ENCODE data around the gene LRMDA.

LRMDA gene

GRCh38 chr10:75606203-75606779 is 174.9 kb downstream of the LRMDA start:
- WGBS = 92% methylated on average over 4 of the region's 5 CpGs
- Histone ChIP-seq H3K27me3 (ENCODE audit: insufficient read depth, low read length) (peaks cover 53% of the 10 kb centered on the region), H3K9ac (ENCODE audit: low read depth, low read length) (no peak overlapping the region), H3K9me3 (ENCODE audit: insufficient read depth, low read depth, low read length) (no peaks in the 10 kb centered on the region), H3K4me3 (ENCODE audit: low read length) (no peak overlapping the region), H3K4me1 (ENCODE audit: insufficient read depth, low read length) (peaks cover 9% of the 10 kb centered on the region), H3K36me3 (ENCODE audit: insufficient read depth, low read length) (no peaks in the 10 kb centered on the region), H3K27ac (ENCODE audit: low read depth, low read length) (no peak overlapping the region)

DNA sequence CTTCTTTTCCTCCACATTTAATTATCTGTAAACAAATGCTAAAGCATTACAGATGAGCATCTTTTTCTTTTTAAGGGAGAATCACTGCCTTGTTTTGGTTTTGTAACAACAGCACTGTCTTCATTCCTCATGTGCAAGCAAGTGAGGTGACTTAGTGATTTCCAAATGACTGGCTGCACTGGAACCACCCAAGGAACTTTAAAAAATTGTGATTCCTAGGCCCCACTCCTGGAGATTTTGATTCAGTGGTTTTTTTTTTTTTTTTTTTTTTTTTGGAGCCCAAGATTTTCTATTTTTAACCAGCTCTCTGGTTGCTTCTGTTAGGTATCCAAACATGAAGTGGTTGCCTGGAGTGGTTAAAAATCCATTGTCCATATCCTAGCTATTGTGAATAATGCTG is 176.2 kb downstream of the LRMDA start:
- Histone ChIP-seq H3K27me3 (ENCODE audit: insufficient read depth, low read length) (peaks cover 40% of the 10 kb centered on the region), H3K9ac (ENCODE audit: low read depth, low read length) (no peak overlapping the region), H3K4me1 (ENCODE audit: insufficient read depth, low read length) (peaks cover 14% of the 10 kb centered on the region), H3K4me3 (ENCODE audit: low read length) (no peak overlapping the region), H3K9me3 (ENCODE audit: insufficient read depth, low read depth, low read length) (no peaks in the 10 kb centered on the region), H3K36me3 (ENCODE audit: insufficient read depth, low read length) (no peaks in the 10 kb centered on the region), H3K27ac (ENCODE audit: low read depth, low read length) (no peak overlapping the region)

GRCh38 chr10:75610183-75610582 is 178.8 kb downstream of the LRMDA start:
- WGBS = 0% methylated on average over 1 of the region's 1 CpG
- Histone ChIP-seq H3K27ac (ENCODE audit: low read depth, low read length) (no peak overlapping the region), H3K4me1 (ENCODE audit: insufficient read depth, low read length) (peaks cover 14% of the 10 kb centered on the region)

DNA sequence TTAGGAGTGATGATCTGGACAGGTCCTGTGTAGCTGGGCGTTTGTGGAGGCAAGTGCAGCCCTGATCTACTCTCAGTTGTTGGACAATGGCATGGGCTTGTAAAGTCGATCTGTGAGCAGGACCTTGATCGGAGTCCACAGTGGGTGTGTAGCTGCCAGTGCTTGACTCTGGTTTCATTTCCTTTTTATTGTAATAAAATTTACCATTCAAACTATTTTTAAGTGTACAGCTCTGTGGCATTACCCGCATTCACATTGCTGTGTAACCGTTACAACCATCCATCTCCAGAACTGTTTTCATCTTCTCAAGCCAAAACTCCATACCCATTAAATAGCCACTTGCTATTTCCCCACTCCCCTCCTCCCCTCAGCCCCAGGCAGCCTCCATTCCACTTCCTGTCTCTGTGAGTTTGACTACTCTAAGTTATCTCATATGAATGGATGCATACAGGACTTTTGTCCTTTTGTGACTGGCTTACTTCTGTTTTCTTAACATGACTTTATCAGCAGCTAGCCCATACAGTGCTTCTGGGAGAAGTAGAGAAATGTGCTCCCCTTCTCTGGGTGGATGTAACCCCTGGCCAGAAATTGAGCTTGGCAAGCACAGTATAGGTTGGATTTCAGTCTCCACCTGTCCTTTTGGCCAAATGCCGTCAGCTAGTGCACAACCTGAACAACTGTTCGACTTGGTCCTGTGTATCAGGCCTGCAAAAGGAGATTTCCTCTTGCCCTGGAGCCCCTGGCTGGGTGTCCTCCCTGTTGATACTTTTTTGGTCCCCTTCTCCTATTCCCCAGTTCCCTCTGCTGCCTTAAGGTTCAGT is 180.0 kb downstream of the LRMDA start:
- no peak overlapping the region for H3K4me3 ChIP-seq (ENCODE audit: low read length)
- H3K9ac ChIP-seq (ENCODE audit: low read depth, low read length) = no peak overlapping the region
- peaks cover 12% of the 10 kb centered on the region for H3K4me1 ChIP-seq (ENCODE audit: insufficient read depth, low read length)
- H3K27ac ChIP-seq (ENCODE audit: low read depth, low read length) = no peak overlapping the region
- no peaks in the 10 kb centered on the region for H3K9me3 ChIP-seq (ENCODE audit: insufficient read depth, low read depth, low read length)
- 89% methylated on average over 7 of the region's 7 CpGs for WGBS
- peaks cover 4% of the 10 kb centered on the region; the same call in 1 of the 2 replicates for H3K27me3 ChIP-seq (ENCODE audit: insufficient read depth, low read length)
- H3K36me3 ChIP-seq (ENCODE audit: insufficient read depth, low read length) = no peaks in the 10 kb centered on the region

More at GRCh38 chr10:75610183-75610582, 178.8 kb downstream of the LRMDA start:
- Histone ChIP-seq H3K9me3 (ENCODE audit: insufficient read depth, low read depth, low read length) (no peaks in the 10 kb centered on the region), H3K4me3 (ENCODE audit: low read length) (no peak overlapping the region), H3K36me3 (ENCODE audit: insufficient read depth, low read length) (no peaks in the 10 kb centered on the region), H3K27me3 (ENCODE audit: insufficient read depth, low read length) (peaks cover 14% of the 10 kb centered on the region), H3K9ac (ENCODE audit: low read depth, low read length) (no peak overlapping the region)

DNA sequence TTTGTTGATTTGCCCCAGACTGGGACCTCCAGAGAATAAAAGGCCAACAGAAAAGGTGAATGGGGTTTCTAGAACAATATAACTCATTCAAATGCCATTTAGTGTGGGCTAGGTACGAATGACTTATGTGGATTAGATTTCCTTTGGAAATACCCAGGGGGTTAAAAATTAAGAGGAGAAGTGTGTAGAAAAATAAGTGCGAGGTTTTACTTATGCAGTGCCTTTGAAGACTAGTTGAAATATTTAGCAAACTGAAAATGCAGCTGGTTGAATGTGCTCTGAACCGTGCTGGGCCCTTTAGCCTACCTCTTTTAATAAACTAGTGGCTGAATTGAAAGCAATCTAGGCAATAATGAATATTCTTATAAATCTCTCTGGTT is 180.6 kb downstream of the LRMDA start:
- H3K36me3 ChIP-seq (ENCODE audit: insufficient read depth, low read length) = no peaks in the 10 kb centered on the region
- no peak overlapping the region for H3K9ac ChIP-seq (ENCODE audit: low read depth, low read length)
- WGBS = 51% methylated on average over 3 of the region's 3 CpGs
- no peak overlapping the region for H3K27ac ChIP-seq (ENCODE audit: low read depth, low read length)
- no peaks in the 10 kb centered on the region for H3K9me3 ChIP-seq (ENCODE audit: insufficient read depth, low read depth, low read length)
- no peaks in the 10 kb centered on the region for H3K27me3 ChIP-seq (ENCODE audit: insufficient read depth, low read length)
- H3K4me1 ChIP-seq (ENCODE audit: insufficient read depth, low read length) = peaks cover 10% of the 10 kb centered on the region
- no peak overlapping the region for H3K4me3 ChIP-seq (ENCODE audit: low read length)

GRCh38 chr10:75612904-75613684 is 181.7 kb downstream of the LRMDA start:
- no peak overlapping the region for H3K9ac ChIP-seq (ENCODE audit: low read depth, low read length)
- no peaks in the 10 kb centered on the region for H3K36me3 ChIP-seq (ENCODE audit: insufficient read depth, low read length)
- peaks cover 10% of the 10 kb centered on the region for H3K4me1 ChIP-seq (ENCODE audit: insufficient read depth, low read length)
- H3K27me3 ChIP-seq (ENCODE audit: insufficient read depth, low read length) = no peaks in the 10 kb centered on the region
- no peaks in the 10 kb centered on the region for H3K9me3 ChIP-seq (ENCODE audit: insufficient read depth, low read depth, low read length)
- H3K27ac ChIP-seq (ENCODE audit: low read depth, low read length) = no peak overlapping the region
- H3K4me3 ChIP-seq (ENCODE audit: low read length) = no peak overlapping the region
- WGBS = 68% methylated on average over 4 of the region's 5 CpGs

DNA sequence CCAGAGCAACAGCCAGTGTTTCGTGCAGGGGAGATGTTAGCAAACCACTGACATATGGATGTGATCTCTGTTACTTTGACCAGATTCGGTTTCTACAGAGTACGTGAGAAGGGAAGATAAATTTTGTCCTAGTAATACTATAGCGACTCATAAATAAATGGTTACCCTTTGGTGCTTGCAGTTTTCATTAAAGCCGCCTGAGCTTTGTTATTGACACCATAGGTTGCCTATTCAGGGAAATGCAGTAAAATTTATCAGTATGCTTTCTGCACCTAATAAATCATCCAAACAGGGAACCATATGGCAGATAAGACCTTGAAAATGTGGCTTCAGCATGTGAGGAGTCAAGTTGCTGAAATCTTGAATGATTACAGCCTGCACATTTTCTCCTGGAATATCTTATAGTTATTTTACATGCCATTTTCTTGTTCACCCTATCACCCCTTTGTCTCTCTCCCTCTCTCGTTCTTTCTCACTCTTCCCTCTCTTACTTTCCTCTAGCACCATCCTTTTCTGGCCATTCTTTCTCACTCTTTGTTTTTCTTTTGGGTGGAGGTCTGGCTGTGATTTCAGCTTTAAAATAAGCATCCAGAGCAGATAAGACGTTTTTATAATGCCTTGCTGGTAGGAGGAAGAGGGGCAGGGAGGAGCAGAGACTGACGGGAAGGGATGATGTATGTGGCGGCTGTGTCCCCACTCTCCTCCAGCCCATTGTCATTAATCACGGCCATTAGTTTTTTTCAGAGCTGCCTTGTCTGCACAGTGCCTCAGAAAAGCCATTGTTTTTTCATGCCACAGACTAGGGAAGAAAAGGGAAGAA is 182.5 kb downstream of the LRMDA start:
- H3K36me3 ChIP-seq (ENCODE audit: insufficient read depth, low read length) = no peaks in the 10 kb centered on the region
- H3K4me3 ChIP-seq (ENCODE audit: low read length) = no peak overlapping the region
- H3K9ac ChIP-seq (ENCODE audit: low read depth, low read length) = no peak overlapping the region
- H3K4me1 ChIP-seq (ENCODE audit: insufficient read depth, low read length) = peaks cover 10% of the 10 kb centered on the region
- 80% methylated on average over 7 of the region's 10 CpGs for WGBS
- no peaks in the 10 kb centered on the region for H3K27me3 ChIP-seq (ENCODE audit: insufficient read depth, low read length)
- H3K27ac ChIP-seq (ENCODE audit: low read depth, low read length) = no peak overlapping the region
- no peaks in the 10 kb centered on the region for H3K9me3 ChIP-seq (ENCODE audit: insufficient read depth, low read depth, low read length)

DNA sequence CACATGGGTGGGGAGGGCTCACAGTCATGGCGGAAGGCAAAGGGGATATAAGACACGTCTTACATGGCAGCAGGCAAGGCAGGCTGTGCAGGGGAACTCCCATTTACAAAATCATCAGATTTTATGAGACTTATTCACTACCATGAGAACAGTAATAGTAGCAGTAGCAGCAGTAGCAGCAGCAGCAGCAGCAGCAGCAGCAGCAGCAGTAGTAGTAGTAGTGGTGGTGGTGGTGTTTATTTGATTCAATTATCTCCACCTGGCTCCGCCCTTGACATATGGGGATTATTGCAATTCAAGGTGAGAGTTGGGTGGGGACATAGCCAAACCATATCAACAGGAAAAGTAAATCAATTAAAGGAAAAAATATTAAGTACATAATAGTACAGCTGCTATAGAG is 184.7 kb downstream of the LRMDA start:
- 88% methylated on average over 3 of the region's 3 CpGs for WGBS
- no peak overlapping the region for H3K27ac ChIP-seq (ENCODE audit: low read depth, low read length)
- H3K27me3 ChIP-seq (ENCODE audit: insufficient read depth, low read length) = no peaks in the 10 kb centered on the region
- H3K36me3 ChIP-seq (ENCODE audit: insufficient read depth, low read length) = no peaks in the 10 kb centered on the region
- H3K9me3 ChIP-seq (ENCODE audit: insufficient read depth, low read depth, low read length) = no peaks in the 10 kb centered on the region
- H3K9ac ChIP-seq (ENCODE audit: low read depth, low read length) = no peak overlapping the region
- H3K4me3 ChIP-seq (ENCODE audit: low read length) = no peak overlapping the region
- H3K4me1 ChIP-seq (ENCODE audit: insufficient read depth, low read length) = peaks cover 10% of the 10 kb centered on the region

- WGBS = 87% methylated on average over 3 of the region's 3 CpGs
- H3K4me3 ChIP-seq (ENCODE audit: low read length) = no peak overlapping the region
- peaks cover 4% of the 10 kb centered on the region; the same call in 1 of the 2 replicates for H3K4me1 ChIP-seq (ENCODE audit: insufficient read depth, low read length)
- no peak overlapping the region for H3K27ac ChIP-seq (ENCODE audit: low read depth, low read length)
- no peaks in the 10 kb centered on the region for H3K36me3 ChIP-seq (ENCODE audit: insufficient read depth, low read length)
- no peak overlapping the region for H3K9ac ChIP-seq (ENCODE audit: low read depth, low read length)
- no peaks in the 10 kb centered on the region for H3K9me3 ChIP-seq (ENCODE audit: insufficient read depth, low read depth, low read length)
- no peaks in the 10 kb centered on the region for H3K27me3 ChIP-seq (ENCODE audit: insufficient read depth, low read length)
Observed at GRCh38 chr10:75616874-75617478, 185.6 kb downstream of the LRMDA start.

GRCh38 chr10:75617485-75618155 is 186.2 kb downstream of the LRMDA start:
- H3K27me3 ChIP-seq (ENCODE audit: insufficient read depth, low read length) = no peaks in the 10 kb centered on the region
- H3K9me3 ChIP-seq (ENCODE audit: insufficient read depth, low read depth, low read length) = no peaks in the 10 kb centered on the region
- no peak overlapping the region for H3K4me3 ChIP-seq (ENCODE audit: low read length)
- H3K9ac ChIP-seq (ENCODE audit: low read depth, low read length) = no peak overlapping the region
- WGBS = 93% methylated on average over 3 of the region's 4 CpGs
- no peak overlapping the region for H3K27ac ChIP-seq (ENCODE audit: low read depth, low read length)
- no peaks in the 10 kb centered on the region for H3K4me1 ChIP-seq (ENCODE audit: insufficient read depth, low read length)
- no peaks in the 10 kb centered on the region for H3K36me3 ChIP-seq (ENCODE audit: insufficient read depth, low read length)
